Activated CD8-positive, alpha-beta memory T cell treated with anti-CD3 and anti-CD28 coated beads, Interleukin-2, amount 50 U/mL, for 48 hours (primary cell): ENCODE measurements around the gene TECPR2.
"Not testable (repeated sequence)": the region's sequence is repeated elsewhere in the genome, so short reads cannot be mapped to it uniquely, and the experiment has no call there.

Experiments
- DNase-seq: peaks from one replicate; pipeline ENCODE4 v3.0.0-alpha.2; 2020

Gene TECPR2

GRCh38 chr14:102510616-102511520, 148.1 kb downstream of the TECPR2 start:
- peak; percentile 68 for DNase-seq

GRCh38 chr14:102511538-102511937, 148.8 kb downstream of the TECPR2 start:
- no peak for DNase-seq

- DNase-seq: no peak
These were observed 150.1 kb downstream of the TECPR2 start for GRCh38 chr14:102512793-102513300.

GRCh38 chr14:102513899-102514772, 151.4 kb downstream of the TECPR2 start:
- no peak for DNase-seq

- no peak for DNase-seq
These were observed 152.4 kb downstream of the TECPR2 start for GRCh38 chr14:102514987-102515733.

- DNase-seq: peak; percentile 94
These were observed 154.0 kb downstream of the TECPR2 start for GRCh38 chr14:102516531-102517391.

GRCh38 chr14:102517392-102518062, 154.8 kb downstream of the TECPR2 start:
- DNase-seq: no peak

- no peak for DNase-seq
These were observed 155.4 kb downstream of the TECPR2 start for GRCh38 chr14:102518063-102518648.

GRCh38 chr14:102519709-102520108, 157.0 kb downstream of the TECPR2 start:
- not testable (repeated sequence) for DNase-seq

- DNase-seq: no peak
These were observed 160.4 kb downstream of the TECPR2 start for GRCh38 chr14:102523200-102523568.

GRCh38 chr14:102523569-102524450, 161.1 kb downstream of the TECPR2 start:
- no peak for DNase-seq

- peak; percentile 100 for DNase-seq
These were observed 161.9 kb downstream of the TECPR2 start for GRCh38 chr14:102524451-102525218.

GRCh38 chr14:102525219-102525928, 162.6 kb downstream of the TECPR2 start:
- no peak for DNase-seq

GRCh38 chr14:102525929-102526497, 163.3 kb downstream of the TECPR2 start:
- no peak for DNase-seq

- DNase-seq: no peak
These were observed 165.9 kb downstream of the TECPR2 start for GRCh38 chr14:102528431-102529170.

- no peak for DNase-seq
These were observed 168.2 kb downstream of the TECPR2 start for GRCh38 chr14:102530828-102531478.
